GM12878 (cell line): ENCODE results near the gene RNU6-9. TPM values are rescaled to one million over a fixed set of nuclear protein-coding genes. Genes with fewer than 3 reads are reported as not detected.
A peak's percentile ranks its signal among the peaks of the same experiment; 100 is the strongest.

ENCODE experiments used
- CREM ChIP-seq: IDR thresholded peaks from 2 replicates; pipeline ENCODE4 v1.6.1; 2014; ENCODE audit warnings: antibody characterized with exemption, low read depth
- FOXM1 ChIP-seq: IDR thresholded peaks from 2 replicates; pipeline ENCODE4 v1.6.1; 2012; ENCODE audit warnings: low read depth, mild to moderate bottlenecking, inconsistent platforms, low read length, moderate library complexity
- HDAC2 ChIP-seq: fragments of 200-600 bp; sonication (generic); IDR thresholded peaks from 2 replicates; pipeline ENCODE4 v1.6.1; 2017
- KLF5 ChIP-seq: fragments of 450-650 bp; IDR thresholded peaks from 2 replicates; pipeline ENCODE4 v1.6.1; 2014; ENCODE audit warnings: mild to moderate bottlenecking; ENCODE audit not compliant: partially characterized antibody
- MLLT1 ChIP-seq: fragments of 450-650 bp; IDR thresholded peaks from 2 replicates; pipeline ENCODE4 v1.6.1; 2016; ENCODE audit warnings: mild to moderate bottlenecking
- NBN ChIP-seq: fragments of 450-650 bp; IDR thresholded peaks from 2 replicates; pipeline ENCODE4 v1.6.1; 2016
- NFYA ChIP-seq: IDR thresholded peaks from 2 replicates; pipeline ENCODE4 v1.6.1; 2011; ENCODE audit warnings: low read depth, mild to moderate bottlenecking, low read length, improper control_type of control experiment, borderline replicate concordance
- PML ChIP-seq: IDR thresholded peaks from 2 replicates; pipeline ENCODE4 v1.6.1; 2012; ENCODE audit warnings: low read length, inconsistent platforms
- RAD51 ChIP-seq: fragments of 450-650 bp; IDR thresholded peaks from 2 replicates; pipeline ENCODE4 v1.6.1; 2016; ENCODE audit warnings: moderate library complexity, mild to moderate bottlenecking, inconsistent platforms
- RELB ChIP-seq: fragments of 450-650 bp; IDR thresholded peaks from 2 replicates; pipeline ENCODE4 v1.6.1; 2017; ENCODE audit warnings: low read depth, mild to moderate bottlenecking, moderate library complexity
- SIX5 ChIP-seq: IDR thresholded peaks from 2 replicates; pipeline ENCODE4 v1.6.1; 2011; ENCODE audit warnings: mild to moderate bottlenecking, low read depth, low read length, moderate library complexity; ENCODE audit not compliant: severe bottlenecking
- STAT3 ChIP-seq: IDR thresholded peaks from 2 replicates; pipeline ENCODE4 v1.6.1; 2011; ENCODE audit warnings: low read depth, low read length, improper control_type of control experiment
- TCF12 ChIP-seq: IDR thresholded peaks from 2 replicates; pipeline ENCODE4 v1.6.1; 2011; ENCODE audit warnings: low read depth, mild to moderate bottlenecking, low read length
- TCF3 ChIP-seq: IDR thresholded peaks from 2 replicates; pipeline ENCODE4 v1.6.1; 2012; ENCODE audit warnings: low read depth, mild to moderate bottlenecking, low read length, borderline replicate concordance; ENCODE audit not compliant: insufficient read depth
- polyA plus RNA-seq, 11 experiments: library from polyadenylated mRNA; depleted of rRNA in 4 of 11; unstranded in 6 of 11; stranded (reverse) in 5 of 11; fragments of >200 nt; fragmentation: Nextera tagmentation in 4 of 11; fragmentation: Illumina TruSeq in 1 of 11; extraction: Ambion mirVana in 4 of 11; extraction: Trizol in 1 of 11; gene quantifications; 1 replicate in 1 of 11; 2 replicates in 10 of 11; pipeline versions ENCODE4 v1.2.1 to v1.2.3, GENCODE V29; 2011 to 2016; ENCODE audit warnings: inconsistent platforms in 2 of 11, missing spikeins in 2 of 11, low read depth in 1 of 11
- total RNA-seq, 4 experiments: library from RNA; depleted of rRNA in 3 of 4; stranded (reverse); fragments of >200 nt in 3 of 4; fragmentation: Illumina TruSeq in 1 of 4; extraction: Trizol in 1 of 4; gene quantifications; 2 replicates each; pipeline versions ENCODE4 v1.2.1 to v1.2.3, GENCODE V29; 2013 to 2021
- TF ChIP-seq, protein P1 (sequence below): IDR thresholded peaks from 2 replicates; pipeline ENCODE4 v1.6.1; 2012; ENCODE audit warnings: mild to moderate bottlenecking, low read depth, low read length
- TF ChIP-seq, protein P2 (sequence below): IDR thresholded peaks from 2 replicates; pipeline ENCODE4 v1.6.1; 2012; ENCODE audit warnings: low read depth, low read length, improper control_type of control experiment

The RNU6-9 gene
- total and polyA plus RNA-seq, 10 of the 15 experiments (the other 5 are each of a cell fraction or from before 2014, with no cell fraction given) = not detected

GRCh38 chr19:892894-893689 lies at the start of gene RNU6-9, which contains the start of gene MED16 (continued):
- TF ChIP-seq, protein P1, sequence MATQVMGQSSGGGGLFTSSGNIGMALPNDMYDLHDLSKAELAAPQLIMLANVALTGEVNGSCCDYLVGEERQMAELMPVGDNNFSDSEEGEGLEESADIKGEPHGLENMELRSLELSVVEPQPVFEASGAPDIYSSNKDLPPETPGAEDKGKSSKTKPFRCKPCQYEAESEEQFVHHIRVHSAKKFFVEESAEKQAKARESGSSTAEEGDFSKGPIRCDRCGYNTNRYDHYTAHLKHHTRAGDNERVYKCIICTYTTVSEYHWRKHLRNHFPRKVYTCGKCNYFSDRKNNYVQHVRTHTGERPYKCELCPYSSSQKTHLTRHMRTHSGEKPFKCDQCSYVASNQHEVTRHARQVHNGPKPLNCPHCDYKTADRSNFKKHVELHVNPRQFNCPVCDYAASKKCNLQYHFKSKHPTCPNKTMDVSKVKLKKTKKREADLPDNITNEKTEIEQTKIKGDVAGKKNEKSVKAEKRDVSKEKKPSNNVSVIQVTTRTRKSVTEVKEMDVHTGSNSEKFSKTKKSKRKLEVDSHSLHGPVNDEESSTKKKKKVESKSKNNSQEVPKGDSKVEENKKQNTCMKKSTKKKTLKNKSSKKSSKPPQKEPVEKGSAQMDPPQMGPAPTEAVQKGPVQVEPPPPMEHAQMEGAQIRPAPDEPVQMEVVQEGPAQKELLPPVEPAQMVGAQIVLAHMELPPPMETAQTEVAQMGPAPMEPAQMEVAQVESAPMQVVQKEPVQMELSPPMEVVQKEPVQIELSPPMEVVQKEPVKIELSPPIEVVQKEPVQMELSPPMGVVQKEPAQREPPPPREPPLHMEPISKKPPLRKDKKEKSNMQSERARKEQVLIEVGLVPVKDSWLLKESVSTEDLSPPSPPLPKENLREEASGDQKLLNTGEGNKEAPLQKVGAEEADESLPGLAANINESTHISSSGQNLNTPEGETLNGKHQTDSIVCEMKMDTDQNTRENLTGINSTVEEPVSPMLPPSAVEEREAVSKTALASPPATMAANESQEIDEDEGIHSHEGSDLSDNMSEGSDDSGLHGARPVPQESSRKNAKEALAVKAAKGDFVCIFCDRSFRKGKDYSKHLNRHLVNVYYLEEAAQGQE = 0 out of 2 replicates have a peak, but pooled peaks have one; percentile 13
- TF ChIP-seq STAT3 (peak; percentile 100), TCF12 (no peak), SIX5 (no peak), FOXM1 (no peak), NBN (peak; percentile 77; the same call in 1 of the 2 replicates), RELB (no peak; the same call in 1 of the 2 replicates), KLF5 (peak; percentile 46), MLLT1 (no peak; the same call in 1 of the 2 replicates), CREM (no peak; the same call in 1 of the 2 replicates), TCF3 (no peak), HDAC2 (no peak), PML (peak; percentile 84), RAD51 (no peak), NFYA (no peak)
- TF ChIP-seq, protein P2, sequence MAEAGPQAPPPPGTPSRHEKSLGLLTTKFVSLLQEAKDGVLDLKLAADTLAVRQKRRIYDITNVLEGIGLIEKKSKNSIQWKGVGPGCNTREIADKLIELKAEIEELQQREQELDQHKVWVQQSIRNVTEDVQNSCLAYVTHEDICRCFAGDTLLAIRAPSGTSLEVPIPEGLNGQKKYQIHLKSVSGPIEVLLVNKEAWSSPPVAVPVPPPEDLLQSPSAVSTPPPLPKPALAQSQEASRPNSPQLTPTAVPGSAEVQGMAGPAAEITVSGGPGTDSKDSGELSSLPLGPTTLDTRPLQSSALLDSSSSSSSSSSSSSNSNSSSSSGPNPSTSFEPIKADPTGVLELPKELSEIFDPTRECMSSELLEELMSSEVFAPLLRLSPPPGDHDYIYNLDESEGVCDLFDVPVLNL = no peak
